ENCODE data around the gene NT5C2. TPM values are rescaled to one million over a fixed set of nuclear protein-coding genes. Genes with fewer than 3 reads are reported as not detected.
"Not testable (repeated sequence)": the region's sequence is repeated elsewhere in the genome, so short reads cannot be mapped to it uniquely, and the experiment has no call there.

NT5C2 gene
- total RNA-seq, 1 donor from 2014 or later = 43.3 TPM

DNA sequence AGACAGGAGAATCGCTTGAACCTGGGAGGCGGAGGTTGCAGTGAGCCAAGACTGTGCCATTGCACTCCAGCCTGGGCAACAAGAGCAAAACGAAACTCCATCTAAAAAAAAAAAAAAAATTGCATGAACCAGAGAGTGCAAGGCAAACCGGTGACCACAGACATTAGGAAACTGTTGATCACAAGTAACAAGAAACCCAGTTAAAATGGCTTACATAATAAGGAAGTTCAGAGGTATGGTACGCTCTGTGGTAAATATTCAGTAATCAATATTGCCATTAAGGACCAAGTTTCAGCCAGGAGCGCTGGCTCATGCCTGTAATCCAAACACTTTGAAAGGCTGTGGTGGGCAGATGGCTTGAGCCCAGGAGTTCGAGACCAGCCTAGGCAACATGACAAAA is 9.2 kb upstream of the NT5C2 start:
- DNase-seq (ENCODE audit: low read depth, low spot score) = no peak

DNA sequence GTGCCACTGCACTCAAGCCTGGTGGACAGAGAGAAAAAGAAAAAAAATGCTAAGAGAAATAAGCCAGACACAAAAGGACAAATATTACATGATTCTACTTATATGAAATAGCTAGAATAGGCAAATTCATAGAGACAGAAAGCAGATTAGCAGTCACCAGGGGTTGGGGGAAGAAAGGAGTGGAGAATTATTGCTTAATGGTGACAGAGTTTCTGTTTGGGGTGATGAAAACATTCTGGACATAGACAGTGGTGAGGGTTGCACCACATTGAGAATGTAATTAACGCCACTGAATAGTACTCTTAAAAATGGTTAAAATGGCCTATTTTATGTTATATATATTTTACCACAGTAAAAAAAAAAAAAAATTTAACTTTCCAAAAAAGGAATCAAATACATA is 6.4 kb upstream of the NT5C2 start:
- DNase-seq (ENCODE audit: low read depth, low spot score) = no peak

DNA sequence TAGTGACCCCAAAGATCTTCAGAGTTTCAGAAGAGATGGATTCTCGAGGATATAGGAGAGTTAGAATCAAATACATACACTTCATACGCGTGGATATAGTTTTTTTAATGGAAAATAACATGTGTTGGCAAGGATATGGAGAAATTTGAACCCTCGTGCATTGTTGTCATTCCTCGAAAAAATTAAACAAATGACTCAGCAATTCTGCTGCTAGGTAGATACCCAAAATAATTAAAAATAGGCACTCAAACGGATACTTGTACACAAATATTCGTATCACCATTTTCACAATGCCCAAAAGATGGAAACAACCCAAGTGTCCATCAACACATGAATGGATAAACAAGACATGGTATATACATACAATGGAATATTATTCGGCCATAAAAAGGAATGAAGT is 5.6 kb upstream of the NT5C2 start:
- no peak for DNase-seq (ENCODE audit: low read depth, low spot score)

GRCh38 chr10:103197903-103198302 is 4.8 kb upstream of the NT5C2 start:
- no peak for DNase-seq (ENCODE audit: low read depth, low spot score)

DNA sequence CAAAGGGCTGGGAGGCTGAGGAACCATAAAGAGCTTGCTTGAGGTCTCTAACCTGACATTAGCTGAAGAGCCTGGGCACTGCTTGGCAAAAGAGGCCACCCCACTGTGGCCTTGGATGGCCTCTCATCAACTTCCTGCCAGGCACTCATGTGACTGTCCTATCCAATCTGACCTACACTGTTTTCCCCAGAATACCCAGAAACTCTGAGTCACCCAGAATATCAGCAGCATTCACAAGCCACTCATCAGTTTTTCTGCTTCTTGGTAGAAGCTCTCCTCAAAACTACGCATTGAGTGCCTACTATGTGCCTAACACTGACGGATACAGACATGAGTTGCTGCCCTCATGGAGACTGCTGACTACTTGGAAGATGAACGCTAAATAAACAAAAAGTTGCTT is 4.1 kb upstream of the NT5C2 start:
- DNase-seq (ENCODE audit: low read depth, low spot score) = peak; percentile 58

GRCh38 chr10:103196516-103196915 is 3.4 kb upstream of the NT5C2 start:
- DNase-seq (ENCODE audit: low read depth, low spot score) = no peak

DNA sequence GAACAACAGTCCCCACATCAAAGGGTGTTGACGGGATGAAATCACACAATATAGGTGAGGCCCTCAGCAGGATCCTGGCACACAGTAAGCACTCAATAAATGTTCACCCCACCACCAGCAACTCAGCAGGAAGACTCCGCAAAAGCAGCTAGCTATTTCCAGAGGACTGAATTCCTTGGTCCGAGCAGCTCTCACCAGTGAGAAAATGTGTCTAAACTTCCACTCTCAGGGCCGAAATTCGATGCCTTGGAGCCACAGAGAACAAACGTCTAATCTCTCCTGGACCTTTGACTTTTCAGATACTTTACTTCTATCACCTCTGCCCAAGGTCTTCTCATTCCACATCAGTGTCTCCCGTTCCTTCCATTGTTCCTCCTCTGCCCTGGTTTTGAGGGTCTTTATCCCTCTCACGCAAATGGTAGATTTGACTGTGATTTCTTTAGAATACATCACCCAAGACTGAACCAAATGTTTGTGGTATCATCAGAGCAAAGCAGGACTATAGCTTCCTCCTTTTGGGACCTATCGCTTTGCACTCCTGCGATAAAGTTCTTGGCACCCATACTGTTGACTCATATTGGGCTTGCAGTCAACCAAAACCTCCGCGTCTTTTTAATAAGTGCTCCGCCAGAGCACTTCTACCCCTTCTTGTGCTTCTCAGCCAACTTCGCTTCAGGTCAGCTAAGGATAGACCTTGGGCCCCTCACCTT is 903 bp upstream of the NT5C2 start:
- no peak for DNase-seq (ENCODE audit: low read depth, low spot score)

DNA sequence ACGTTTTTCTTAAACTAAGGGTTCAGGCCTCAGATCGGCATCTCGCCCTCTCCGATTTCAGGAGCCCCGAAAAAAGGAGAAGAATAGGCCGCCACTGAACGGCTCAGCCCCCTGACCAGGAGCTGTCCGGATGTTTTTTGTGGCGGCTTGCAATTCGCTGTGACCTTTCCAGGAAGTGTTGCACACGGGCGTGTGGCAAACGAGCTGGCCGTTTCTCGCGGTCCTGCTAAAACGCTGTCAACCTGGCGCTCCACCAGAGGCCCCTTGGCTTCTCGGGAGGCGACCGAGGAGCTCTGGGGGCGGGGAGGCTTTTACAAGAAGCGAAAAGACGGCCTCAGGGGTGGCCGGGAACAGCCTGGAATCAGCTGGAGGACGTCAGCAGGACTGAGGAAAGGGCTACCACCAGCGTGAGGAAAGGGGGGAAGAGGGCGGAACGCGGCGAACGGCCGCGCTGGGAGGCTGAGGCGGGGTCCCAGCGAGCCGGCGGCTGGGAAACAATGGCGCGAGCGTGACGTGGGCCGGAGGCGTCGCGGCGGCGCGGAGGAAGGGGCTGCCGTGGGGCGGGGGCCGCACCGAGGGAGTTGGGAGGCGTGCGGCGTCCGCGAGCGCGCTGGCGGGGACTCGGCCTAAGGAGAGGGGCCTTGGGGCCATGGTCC is 493 bp downstream of the NT5C2 start:
- DNase-seq (ENCODE audit: low read depth, low spot score) = peak; percentile 71

GRCh38 chr10:103192089-103192450 is 1.0 kb downstream of the NT5C2 start:
- no peak for DNase-seq (ENCODE audit: low read depth, low spot score)

DNA sequence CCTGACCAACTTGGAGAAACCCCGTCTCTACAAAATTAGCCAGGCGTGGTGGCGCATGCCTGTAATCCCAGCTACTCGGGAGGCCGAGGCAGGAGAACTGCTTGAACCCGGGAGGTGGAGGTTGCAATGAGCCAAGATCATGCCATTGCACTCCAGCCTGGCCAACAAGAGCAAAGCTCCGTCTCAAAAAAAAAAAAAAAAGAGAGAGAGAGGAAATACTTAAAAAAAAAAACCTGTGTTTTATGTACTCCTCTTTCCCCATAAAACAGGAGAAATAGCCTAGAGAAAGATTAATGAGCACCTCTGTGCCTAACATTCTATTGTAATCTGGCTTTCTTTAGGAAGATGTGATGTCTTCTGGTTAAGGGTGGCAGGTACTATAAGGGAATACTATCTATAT is 1.9 kb downstream of the NT5C2 start:
- not testable (repeated sequence) for DNase-seq (ENCODE audit: low read depth, low spot score)

GRCh38 chr10:103188853-103189252 is 4.2 kb downstream of the NT5C2 start:
- DNase-seq (ENCODE audit: low read depth, low spot score) = no peak

DNA sequence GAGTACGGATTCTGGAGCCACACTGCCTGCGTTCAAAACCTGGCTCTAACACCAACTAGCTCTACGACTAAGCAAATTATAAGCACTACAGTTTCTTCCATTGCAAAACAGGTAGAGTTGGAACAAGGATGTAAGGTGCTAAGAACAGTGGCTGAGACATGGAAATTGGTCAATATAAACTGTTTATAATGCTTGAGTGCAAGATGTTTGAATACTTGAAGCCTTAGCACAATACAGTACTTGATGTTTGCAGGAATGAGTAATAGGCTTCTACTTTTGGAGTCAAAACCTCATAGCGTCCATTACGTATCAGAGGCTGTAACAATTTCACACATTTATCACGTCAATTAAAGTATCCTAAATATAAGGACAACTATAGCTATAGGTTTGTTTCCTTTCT is 6.9 kb downstream of the NT5C2 start:
- DNase-seq (ENCODE audit: low read depth, low spot score) = no peak

DNA sequence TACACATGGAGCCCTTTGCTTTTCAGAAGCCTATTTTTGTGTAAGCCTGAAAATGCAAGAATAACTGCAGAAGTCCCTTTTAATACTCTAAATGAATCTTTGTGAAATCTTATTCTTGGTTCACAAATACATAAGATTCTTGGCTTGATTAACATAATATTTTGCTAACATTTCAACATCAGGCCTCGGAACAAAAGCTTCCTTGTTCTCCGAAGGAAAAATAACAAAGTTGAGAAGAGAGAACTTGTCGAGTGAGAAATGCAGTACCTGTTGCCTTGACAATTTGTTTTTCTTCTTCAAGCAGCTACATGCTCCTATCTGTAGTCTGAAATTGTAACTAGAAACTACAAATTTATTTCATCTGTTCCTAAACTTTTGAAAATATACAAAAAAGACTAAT is 8.5 kb downstream of the NT5C2 start:
- no peak for DNase-seq (ENCODE audit: low read depth, low spot score)

- DNase-seq (ENCODE audit: low read depth, low spot score) = not testable (repeated sequence)
Observed at GRCh38 chr10:103183991-103184451, 9.1 kb downstream of the NT5C2 start.

DNA sequence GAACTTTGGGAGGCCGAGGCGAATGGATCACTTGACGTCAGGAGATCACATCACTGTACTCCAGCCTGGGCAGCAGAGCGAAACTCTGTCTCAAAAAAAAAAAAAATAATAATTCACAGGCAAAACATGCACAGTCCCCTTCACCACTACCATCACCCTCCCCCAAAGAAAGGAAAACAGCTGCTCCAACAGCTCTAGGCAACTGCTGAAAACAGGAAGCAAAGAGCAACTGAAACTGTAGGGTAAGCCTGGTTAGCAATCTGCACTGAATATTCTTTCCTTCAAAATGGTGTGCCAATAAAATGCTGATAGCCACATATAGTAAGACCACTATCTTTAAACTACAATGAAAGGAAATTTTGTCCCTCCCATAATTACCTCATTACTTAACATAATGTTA is 11.8 kb downstream of the NT5C2 start:
- DNase-seq (ENCODE audit: low read depth, low spot score) = peak; percentile 66

GRCh38 chr10:103180491-103180890 is 12.6 kb downstream of the NT5C2 start:
- DNase-seq (ENCODE audit: low read depth, low spot score) = no peak

- DNase-seq (ENCODE audit: low read depth, low spot score) = no peak
Observed at GRCh38 chr10:103177123-103177522, 15.9 kb downstream of the NT5C2 start.

GRCh38 chr10:103175580-103176285 is 17.3 kb downstream of the NT5C2 start:
- DNase-seq (ENCODE audit: low read depth, low spot score) = no peak

GRCh38 chr10:103174324-103174723 is 18.7 kb downstream of the NT5C2 start:
- DNase-seq (ENCODE audit: low read depth, low spot score) = not testable (repeated sequence)

- no peak for DNase-seq (ENCODE audit: low read depth, low spot score)
Observed at GRCh38 chr10:103171278-103171677, 21.8 kb downstream of the NT5C2 start.

DNA sequence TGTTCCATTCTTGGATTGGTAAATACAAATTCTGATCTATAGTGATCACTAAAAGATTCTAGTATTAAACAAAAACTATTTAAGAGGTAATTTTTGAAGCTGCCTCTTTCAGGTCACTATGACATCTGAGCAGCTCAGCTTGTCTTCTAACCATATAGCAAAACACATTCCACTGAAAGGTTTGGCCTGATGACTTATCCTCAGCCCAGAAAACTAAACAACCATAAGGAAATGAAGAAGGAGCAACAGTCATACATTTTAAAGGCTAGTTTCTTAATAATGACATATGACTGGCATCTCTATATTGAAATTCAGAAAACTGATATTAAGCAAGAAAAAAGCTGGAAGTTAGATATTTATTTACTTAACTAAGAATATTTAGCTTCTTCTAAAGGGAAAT is 24.6 kb downstream of the NT5C2 start:
- no peak for DNase-seq (ENCODE audit: low read depth, low spot score)

DNA sequence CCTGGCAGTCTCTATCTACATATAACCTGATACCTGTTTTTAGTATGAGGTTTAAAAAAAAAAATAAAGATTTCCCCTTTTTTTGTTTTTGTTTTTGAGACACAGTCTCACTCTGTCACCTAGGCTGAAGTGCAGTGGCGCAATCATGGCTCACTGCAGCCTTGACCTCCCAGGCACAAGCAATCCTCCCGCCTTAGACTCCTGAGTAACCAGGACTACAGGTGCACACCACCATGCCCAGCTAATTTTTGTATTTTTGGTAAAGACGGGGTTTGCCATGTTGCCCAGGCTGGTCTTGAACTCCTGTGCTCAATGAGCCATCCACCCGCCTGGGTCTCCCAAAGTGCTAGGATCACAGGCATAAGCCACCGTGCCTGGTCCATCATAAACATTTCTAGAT is 25.5 kb downstream of the NT5C2 start:
- not testable (repeated sequence) for DNase-seq (ENCODE audit: low read depth, low spot score)

DNA sequence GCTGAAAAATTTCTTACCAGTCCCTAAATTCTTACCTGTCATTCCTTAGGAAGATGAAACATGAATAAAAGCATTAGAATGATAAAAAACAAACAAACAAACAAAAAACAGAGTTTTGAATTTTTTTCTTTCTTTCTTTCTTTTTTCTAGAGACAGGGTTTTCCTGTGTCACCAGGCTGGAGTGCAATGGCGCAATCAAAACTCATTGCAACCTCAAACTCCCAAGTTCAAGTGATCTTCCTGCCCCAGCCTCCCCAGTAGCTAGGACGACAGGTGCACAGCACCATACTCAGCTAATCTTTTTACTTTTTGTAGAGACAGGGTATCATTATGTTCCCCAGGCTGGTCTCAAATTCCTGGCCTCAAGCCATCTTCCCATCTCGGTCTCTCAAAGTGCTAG is 26.5 kb downstream of the NT5C2 start:
- DNase-seq (ENCODE audit: low read depth, low spot score) = no peak

Measured in pulmonary artery endothelial cell (primary cell).